ENCODE data around the gene BRPF1. TPM values are rescaled to one million over a fixed set of nuclear protein-coding genes. Genes with fewer than 3 reads are reported as not detected.

Gene BRPF1
- total RNA-seq, 1 experiment from 2014 or later: 23.6 TPM

- no peak overlapping the region for H3K9ac ChIP-seq (ENCODE audit: low read length)
- BruUV-seq (replicated peaks): no TSS peak
- H3K4me3 ChIP-seq (replicated peaks in 1 of 2; ENCODE audit: low read depth in 1 of 2, low read length in 2 of 2): no peak overlapping the region
- POLR2A ChIA-PET: no interaction called here
- RAD21 ChIA-PET (ENCODE audit: low non-redundant PET in 1 of 2, low total read pairs in 2 of 2, uncharacterized antibody in 2 of 2, unreplicated experiment in 2 of 2): no interaction called here
- intact Hi-C loops (cut with micrococcal nuclease): no loop called here
- no peak overlapping the region for H3K4me2 ChIP-seq (ENCODE audit: low read length)
- H3K9me2 ChIP-seq (ENCODE audit: insufficient read depth): no peaks in the 10 kb centered on the region
- H3K79me2 ChIP-seq (ENCODE audit: insufficient read depth, low read length): no peaks in the 10 kb centered on the region
- TF ChIP-seq POLR2AphosphoS5 (IDR thresholded peaks at IDR 0.05; ENCODE audit: low read depth, low read length): no peak
- no peak for TF ChIP-seq ATF3 (IDR thresholded peaks at IDR 0.05)
- no peak for TF ChIP-seq CTCF (IDR thresholded peaks at IDR 0.05 in 2 of 3, conservative IDR thresholded peaks at IDR 0.05 in 1 of 3; ENCODE audit: borderline replicate concordance in 1 of 3, insufficient read depth in 1 of 3, low read depth in 2 of 3, low read length in 2 of 3)
- no peak for TF ChIP-seq ELF1 (IDR thresholded peaks at IDR 0.05; ENCODE audit: borderline replicate concordance, low read depth)
- TF ChIP-seq RAD21 (IDR thresholded peaks at IDR 0.05; ENCODE audit: low read depth): no peak
- ATAC-seq: no peak
- DNase-seq (ENCODE audit: low read depth, low spot score): no peak
- H3K9me3 ChIP-seq (ENCODE audit: control insufficient read depth in 1 of 2, insufficient read depth in 1 of 2, low read depth in 1 of 2, low read length in 2 of 2): no peaks in the 10 kb centered on the region
- H3K27ac ChIP-seq (ENCODE audit: low read depth, low read length): no peak overlapping the region
- peaks cover 15 to 24% of the 10 kb centered on the region in 2 experiments; a peak in 3 of 4 replicates for H3K36me3 ChIP-seq (ENCODE audit: control insufficient read depth in 1 of 2, insufficient read depth in 2 of 2, low read length in 2 of 2)
- H2AFZ ChIP-seq (ENCODE audit: low read depth, low read length, poor library complexity, severe bottlenecking): no peak overlapping the region
- no peaks in the 10 kb centered on the region for H3K27me3 ChIP-seq (ENCODE audit: insufficient read depth, low read length)
- no peaks in the 10 kb centered on the region for H3K4me1 ChIP-seq (ENCODE audit: control insufficient read depth in 1 of 2, insufficient read depth in 2 of 2, low read length in 2 of 2)
- no peaks in the 10 kb centered on the region for H4K20me1 ChIP-seq (ENCODE audit: insufficient read depth)
- CTCF ChIA-PET: interaction anchor here (0.7 kb wide), 1 partner anchor 535 kb away, joined by 3 read pairs; the partner anchor contains the start of gene SEC13
Observed at GRCh38 chr3:9785602-9786001, 54.1 kb downstream of the BRPF1 start.

GRCh38 chr3:9786209-9786739, 54.7 kb downstream of the BRPF1 start:
- H3K79me2 ChIP-seq (ENCODE audit: insufficient read depth, low read length): no peaks in the 10 kb centered on the region; the same call in 1 of the 2 replicates
- intact Hi-C loops (cut with micrococcal nuclease): no loop called here
- ATAC-seq (no peak), DNase-seq (ENCODE audit: low read depth, low spot score) (no peak)
- peaks cover 0 to 2% of the 10 kb centered on the region in 2 experiments; a peak in 2 of 4 replicates for H3K4me1 ChIP-seq (ENCODE audit: control insufficient read depth in 1 of 2, insufficient read depth in 2 of 2, low read length in 2 of 2)
- H4K20me1 ChIP-seq (ENCODE audit: insufficient read depth): no peaks in the 10 kb centered on the region
- H3K4me3 ChIP-seq (replicated peaks in 1 of 2; ENCODE audit: low read depth in 1 of 2, low read length in 2 of 2): no peak overlapping the region
- H3K9me3 ChIP-seq (ENCODE audit: control insufficient read depth in 1 of 2, insufficient read depth in 1 of 2, low read depth in 1 of 2, low read length in 2 of 2): no peaks in the 10 kb centered on the region
- no peaks in the 10 kb centered on the region for H3K9me2 ChIP-seq (ENCODE audit: insufficient read depth)
- no peak overlapping the region for H3K4me2 ChIP-seq (ENCODE audit: low read length)
- BruUV-seq (replicated peaks): no TSS peak
- H3K27me3 ChIP-seq (ENCODE audit: insufficient read depth, low read length): no peaks in the 10 kb centered on the region
- no peak overlapping the region for H3K27ac ChIP-seq (ENCODE audit: low read depth, low read length)
- ChIA-PET RAD21 (ENCODE audit: low non-redundant PET in 1 of 2, low total read pairs in 2 of 2, uncharacterized antibody in 2 of 2, unreplicated experiment in 2 of 2) (no interaction called here), CTCF (no interaction called here), POLR2A (no interaction called here)
- H2AFZ ChIP-seq (ENCODE audit: low read depth, low read length, poor library complexity, severe bottlenecking): no peak overlapping the region
- peaks cover 15 to 23% of the 10 kb centered on the region in 2 experiments; a peak in 3 of 4 replicates for H3K36me3 ChIP-seq (ENCODE audit: control insufficient read depth in 1 of 2, insufficient read depth in 2 of 2, low read length in 2 of 2)
- no peak overlapping the region for H3K9ac ChIP-seq (ENCODE audit: low read length)
- TF ChIP-seq EZH2phosphoT487 (IDR thresholded peaks at IDR 0.05; ENCODE audit: borderline replicate concordance) (no peak), EZH2 (IDR thresholded peaks at IDR 0.05) (no peak), FOSL1 (IDR thresholded peaks at IDR 0.05; ENCODE audit: low read depth) (no peak), SP1 (IDR thresholded peaks at IDR 0.05; ENCODE audit: low read depth) (no peak), YY1 (IDR thresholded peaks at IDR 0.05; ENCODE audit: extremely low read depth, insufficient replicate concordance, low read depth, low read length) (no peak), MAX (IDR thresholded peaks at IDR 0.05) (no peak), JUND (IDR thresholded peaks at IDR 0.05) (no peak), POLR2AphosphoS5 (IDR thresholded peaks at IDR 0.05; ENCODE audit: low read depth, low read length) (no peak), REST (IDR thresholded peaks at IDR 0.05; ENCODE audit: low read depth) (no peak), POLR2A (IDR thresholded peaks at IDR 0.05; ENCODE audit: borderline replicate concordance, extremely low read depth, insufficient read depth, insufficient read length) (no peak), SRF (IDR thresholded peaks at IDR 0.05; ENCODE audit: low read depth) (no peak)
